Measurements from ENCODE around the gene CCDC138.

The CCDC138 gene

GRCh38 chr2:108825736-108826135 is 39.2 kb downstream of the CCDC138 start:
- DNase-seq = no peak

DNA sequence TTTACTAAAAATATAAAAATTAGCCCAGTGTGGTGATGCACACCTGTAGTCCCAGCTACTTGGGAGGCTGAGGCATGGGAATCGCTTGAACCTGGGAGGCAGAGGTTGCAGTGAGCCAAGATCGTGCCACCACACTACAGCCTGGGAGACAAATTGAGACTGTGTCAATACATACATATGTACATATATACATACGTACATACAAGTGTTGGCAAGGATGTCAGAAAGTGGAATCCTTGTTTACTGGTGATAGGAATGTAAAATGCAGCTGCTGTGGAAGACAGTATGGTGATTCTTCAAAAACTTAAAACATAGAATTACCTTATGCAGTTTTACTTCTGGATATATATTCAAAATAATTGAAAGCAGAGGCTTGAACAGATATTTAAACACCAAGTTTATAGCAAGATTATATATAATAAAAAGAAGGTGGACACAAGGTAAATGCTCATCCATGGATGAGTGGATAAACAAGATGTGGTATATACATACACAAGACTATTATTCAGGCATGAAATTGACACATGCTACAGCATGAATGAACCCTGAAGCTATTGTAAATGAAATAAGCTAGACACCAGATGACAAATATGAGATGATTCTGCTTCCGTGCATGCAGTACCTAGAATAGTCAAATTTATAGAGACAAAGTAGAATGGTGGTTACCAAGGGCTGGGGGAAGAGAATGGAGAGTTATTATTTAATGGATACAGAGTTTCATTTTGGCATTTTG is 43.2 kb downstream of the CCDC138 start:
- no peak for DNase-seq

DNA sequence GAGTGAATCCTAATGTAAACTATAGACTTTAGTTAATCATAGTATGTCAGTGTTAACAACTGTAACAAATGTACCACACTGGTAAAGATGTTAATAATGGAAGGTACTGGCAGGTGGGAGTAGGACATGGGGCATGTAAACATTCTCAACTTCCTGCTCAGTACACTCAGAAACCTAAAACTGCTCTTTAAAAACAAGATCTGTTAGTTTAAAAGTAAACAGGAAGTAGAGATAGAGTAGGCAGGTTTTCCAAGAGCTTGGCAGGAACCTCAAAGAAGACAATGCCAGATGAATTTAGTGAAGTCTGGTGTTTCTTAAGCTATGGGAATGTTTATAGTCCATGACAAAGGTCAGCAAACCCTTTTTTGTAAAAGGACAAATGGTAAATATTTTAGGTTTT is 46.6 kb downstream of the CCDC138 start:
- no peak for DNase-seq

DNA sequence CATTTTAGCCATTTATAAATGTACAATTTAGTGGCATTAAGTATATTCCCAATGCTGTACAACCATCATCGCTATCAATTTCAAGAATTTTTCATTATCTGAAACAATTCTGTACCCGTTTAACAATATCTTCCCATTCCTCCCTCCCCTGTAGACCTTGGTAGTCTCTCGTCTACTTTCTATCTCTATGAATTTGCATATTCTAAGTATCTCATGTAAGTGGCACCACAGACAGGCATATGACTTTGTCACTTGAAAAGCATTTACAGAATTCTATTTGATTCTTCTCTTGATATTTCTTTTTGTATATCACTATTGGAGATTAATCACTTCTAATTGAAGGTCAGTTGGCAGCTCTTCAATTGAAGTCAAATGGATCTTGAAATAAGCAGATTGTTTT is 48.0 kb downstream of the CCDC138 start:
- no peak for DNase-seq

DNA sequence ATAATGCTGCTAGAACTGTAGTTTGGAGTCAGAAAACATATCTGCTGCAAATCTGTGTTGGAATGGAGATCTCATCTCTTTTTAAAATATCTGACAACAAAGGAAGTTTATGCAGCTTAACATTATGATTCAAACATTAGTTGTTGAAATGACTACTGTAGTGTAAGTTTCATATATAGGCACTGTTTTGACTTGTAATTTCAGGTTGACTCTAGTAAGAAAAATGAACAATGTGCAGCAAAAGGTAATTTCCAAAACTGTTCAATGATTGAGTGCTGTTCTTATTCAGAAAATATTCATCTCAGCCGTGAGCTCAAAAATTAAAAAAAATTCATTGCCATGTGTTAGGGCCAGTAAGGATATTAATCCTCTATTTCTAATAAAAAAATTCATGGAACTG is 48.5 kb downstream of the CCDC138 start:
- no peak for DNase-seq

DNA sequence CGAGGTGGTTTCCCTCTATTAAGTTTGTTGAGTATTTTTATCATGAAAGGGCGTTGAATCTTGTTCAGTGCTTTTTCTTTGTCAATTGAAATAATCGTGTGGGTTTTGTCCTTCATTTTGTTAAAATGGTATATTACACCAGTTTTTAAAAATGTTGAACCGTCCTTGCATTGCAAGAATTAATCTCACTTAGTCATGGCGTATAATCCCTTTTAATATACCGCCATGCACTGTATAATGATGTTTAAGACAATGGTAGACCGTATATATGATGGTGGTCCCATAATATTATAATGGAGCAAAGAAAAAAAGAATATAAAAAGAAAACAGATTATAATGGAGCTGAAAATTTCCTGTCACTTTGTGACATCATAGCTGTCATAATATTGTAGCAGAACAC is 50.6 kb downstream of the CCDC138 start:
- no peak for DNase-seq

GRCh38 chr2:108841506-108841905 is 54.9 kb downstream of the CCDC138 start:
- no peak for DNase-seq

DNA sequence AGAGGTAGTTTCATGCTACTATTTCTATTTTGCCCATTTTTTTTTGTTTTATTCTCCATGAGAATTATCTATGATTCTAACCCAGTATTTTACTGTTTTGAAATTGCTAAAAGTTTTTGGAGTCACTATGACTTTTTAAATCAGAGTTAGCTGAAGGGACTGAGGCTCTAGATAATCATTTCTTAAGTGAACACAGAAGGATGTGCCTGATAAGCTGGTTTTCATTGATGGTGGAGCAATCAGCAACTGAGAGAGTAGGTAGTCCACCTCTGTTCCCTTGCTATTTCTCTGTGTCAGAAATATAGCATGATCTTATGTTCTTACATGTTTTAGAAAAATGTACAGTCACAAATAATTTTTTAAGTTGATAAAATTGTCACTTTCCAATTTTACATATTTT is 59.4 kb downstream of the CCDC138 start:
- DNase-seq = no peak

DNA sequence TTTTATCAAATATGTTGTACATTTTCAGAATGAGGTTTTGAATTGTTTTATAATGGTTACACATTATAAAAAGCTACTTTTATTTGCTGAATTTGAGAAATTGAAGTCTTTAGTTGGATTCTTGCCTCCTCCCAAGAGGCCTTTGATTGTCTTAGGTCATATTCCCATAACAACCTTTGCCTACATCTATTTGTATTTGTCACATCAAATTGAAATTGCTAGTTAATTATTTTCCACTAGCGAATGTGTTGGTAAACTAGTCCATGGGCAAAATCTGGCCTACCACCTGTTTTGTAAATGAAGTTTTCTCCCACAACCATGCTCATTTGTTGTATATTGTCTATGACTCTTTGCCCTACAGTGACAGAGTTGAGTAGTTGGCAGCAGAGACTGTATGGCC is 60.4 kb downstream of the CCDC138 start:
- no peak for DNase-seq

GRCh38 chr2:108852375-108852774 is 65.8 kb downstream of the CCDC138 start:
- no peak for DNase-seq

GRCh38 chr2:108853421-108853820 is 66.8 kb downstream of the CCDC138 start:
- DNase-seq = no peak

- DNase-seq = no peak
Measured at GRCh38 chr2:108854484-108854883, 67.9 kb downstream of the CCDC138 start.

DNA sequence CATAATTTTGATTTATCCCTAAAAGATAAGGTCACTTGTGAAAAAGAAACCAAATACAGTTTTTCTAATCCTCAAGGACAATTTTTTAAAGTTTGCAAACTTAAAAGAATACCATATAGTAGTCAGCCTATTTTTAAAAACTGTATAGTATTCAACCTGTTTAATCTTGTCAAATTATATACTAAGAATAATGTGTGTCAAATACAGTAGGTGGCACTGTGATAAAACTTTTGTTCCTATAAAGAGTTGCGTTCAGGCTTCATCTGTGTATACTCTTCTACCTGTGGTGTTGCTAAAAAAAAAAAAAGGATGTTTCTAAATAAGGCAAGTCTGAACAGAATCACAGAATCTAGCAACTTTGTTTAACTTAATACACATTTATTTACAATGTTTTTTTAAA is 68.6 kb downstream of the CCDC138 start:
- no peak for DNase-seq

- DNase-seq = no peak
Measured at GRCh38 chr2:108858894-108859293, 72.3 kb downstream of the CCDC138 start.

GRCh38 chr2:108866041-108866440 is 79.5 kb downstream of the CCDC138 start:
- no peak for DNase-seq

DNA sequence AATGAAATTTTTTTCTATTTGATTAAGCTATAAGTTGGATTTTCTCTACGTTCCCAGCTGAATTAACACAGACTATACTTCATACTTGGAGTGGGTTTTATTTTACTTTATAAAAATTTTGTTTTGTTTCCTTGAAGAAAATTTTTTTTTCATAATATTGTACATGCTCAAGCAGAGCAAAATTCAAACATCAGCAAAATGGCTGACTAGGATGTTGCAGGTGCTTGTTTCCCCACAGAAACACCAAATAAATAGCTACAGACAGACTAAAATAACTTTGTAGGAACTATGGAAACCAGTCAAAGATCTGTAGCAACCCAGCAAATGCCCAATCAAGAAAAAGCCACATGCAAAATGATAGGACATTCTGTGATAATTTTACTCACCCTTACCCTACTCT is 82.3 kb downstream of the CCDC138 start:
- no peak for DNase-seq

DNA sequence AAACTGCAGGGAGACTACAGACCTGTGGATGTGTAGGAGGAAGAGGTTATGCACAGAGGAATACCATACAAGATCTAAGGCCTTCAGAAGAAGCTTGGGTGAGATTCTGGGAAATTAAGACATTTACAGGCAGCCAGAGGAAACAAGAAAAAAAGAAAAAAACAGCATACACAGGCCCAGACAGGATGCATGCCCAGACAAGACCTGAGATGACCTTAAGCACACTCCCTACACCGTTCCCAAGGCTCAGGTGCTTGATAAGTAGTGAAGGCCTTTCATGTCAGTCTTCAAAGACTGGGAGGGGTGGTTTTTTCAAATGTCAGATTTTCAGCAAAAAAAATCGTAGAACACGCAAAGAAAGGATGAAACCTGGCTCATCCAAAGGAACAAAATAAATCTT is 83.0 kb downstream of the CCDC138 start:
- DNase-seq = no peak

DNA sequence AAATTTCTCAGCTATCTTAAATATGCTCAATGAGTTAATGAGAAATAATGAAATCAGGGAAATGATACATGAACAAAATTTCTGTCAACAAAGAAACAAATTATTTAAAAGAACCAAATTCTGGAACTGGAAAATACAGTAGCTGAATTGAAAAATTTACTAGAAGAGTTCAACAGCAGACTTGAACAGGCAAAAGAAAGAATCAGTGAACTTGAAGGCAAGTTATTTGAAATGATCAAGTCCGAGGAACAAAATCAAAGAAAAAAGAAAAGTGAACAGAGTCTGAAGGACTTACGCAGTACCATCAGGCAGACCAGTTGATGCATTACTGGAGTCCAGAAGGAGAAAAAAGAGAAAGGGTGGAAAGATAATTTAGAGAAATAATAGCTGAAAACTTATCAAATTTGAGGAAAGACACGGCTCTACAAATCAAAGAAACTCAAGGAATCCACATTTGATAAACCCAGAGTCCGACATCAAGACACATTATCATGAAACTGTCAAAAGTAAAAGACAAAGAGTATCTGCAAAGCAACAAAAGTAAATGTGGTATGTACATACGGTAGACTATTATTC is 83.6 kb downstream of the CCDC138 start:
- DNase-seq = no peak

DNA sequence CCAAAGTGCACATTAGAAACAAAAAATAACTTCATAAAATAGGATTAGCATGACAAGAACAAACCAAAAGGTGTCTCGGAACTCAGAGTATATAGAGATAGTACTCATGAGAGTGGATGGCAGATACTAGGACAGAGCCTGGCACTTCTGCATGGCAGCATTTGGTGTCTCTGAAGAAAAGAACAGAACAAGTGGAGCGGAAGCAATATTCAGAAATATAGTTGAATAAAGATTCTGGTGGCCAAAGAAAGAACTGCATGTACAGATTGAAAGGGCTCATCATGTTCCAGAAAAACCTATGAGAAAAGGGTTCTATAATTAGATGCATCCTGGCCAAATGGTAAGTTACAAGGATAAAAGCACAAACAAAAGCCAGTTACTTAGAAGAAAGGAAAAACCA is 90.9 kb downstream of the CCDC138 start:
- DNase-seq = no peak

GRCh38 chr2:108878276-108878675 is 91.7 kb downstream of the CCDC138 start:
- DNase-seq = no peak

DNA sequence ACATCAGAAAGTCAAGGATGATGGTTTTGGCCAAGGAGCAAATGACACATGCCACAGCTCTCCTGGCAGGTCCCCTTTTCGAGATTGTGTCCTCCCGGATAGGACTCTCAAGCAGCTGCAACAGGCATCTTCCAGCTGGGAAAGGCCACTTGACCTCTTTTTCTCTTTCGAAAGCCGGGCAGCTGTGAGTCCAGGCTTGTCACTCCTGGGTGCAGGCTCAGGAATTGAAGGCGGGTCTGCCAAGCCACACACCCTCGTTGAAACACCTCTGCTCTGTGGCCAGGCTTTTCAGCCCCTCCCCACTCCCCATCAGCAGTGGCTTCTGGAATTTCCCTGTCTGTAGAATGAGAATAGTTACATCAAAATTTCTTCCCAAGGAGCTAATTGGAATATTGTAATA is 98.0 kb downstream of the CCDC138 start:
- DNase-seq = no peak

GRCh38 chr2:108889907-108890306 is 103.3 kb downstream of the CCDC138 start:
- DNase-seq = no peak

DNA sequence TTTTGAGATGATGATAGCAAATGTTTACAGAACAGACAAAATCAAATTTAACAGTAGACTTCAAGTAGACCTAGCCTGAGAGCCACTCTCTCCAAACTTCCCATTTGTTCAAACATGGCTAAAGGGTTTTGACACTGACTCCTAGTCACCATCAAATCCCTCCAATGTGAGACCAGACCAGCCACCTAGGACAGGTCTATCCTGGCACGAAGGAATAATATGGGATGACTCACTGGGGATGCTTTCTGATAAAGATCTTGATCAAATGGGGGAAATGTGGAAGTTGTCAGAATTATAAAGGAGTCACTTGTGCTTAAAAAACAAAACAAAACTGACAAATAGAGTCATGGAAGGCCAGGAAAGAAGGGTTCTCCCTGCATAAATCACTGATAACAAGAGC is 106.7 kb downstream of the CCDC138 start:
- DNase-seq = no peak

DNA sequence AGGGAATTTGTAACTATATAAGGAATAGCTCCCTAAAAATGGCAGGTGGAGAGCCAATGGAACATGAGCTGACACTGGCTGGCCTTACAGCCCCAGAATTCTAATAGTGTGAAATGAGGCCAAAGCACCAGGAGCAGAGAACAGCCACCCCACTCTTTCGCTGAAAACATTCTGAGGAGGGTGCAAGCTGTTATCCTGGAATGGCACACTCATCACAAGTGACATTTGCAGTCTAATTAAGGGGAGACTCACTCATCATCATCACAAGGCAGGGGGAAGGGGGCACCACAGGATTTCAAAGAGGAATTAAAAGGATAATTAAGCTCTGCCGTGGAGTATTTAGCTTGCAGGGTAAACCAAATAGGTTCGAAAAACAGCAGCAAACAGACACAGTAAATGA is 108.2 kb downstream of the CCDC138 start:
- DNase-seq = no peak

- no peak for DNase-seq
Measured at GRCh38 chr2:108895188-108895587, 108.6 kb downstream of the CCDC138 start.

All from activated CD4-positive, alpha-beta T cell treated with anti-CD3 and anti-CD28 coated beads for 1 hour (primary cell).